Measurements from ENCODE around the gene ANKRD40.

ANKRD40 gene

DNA sequence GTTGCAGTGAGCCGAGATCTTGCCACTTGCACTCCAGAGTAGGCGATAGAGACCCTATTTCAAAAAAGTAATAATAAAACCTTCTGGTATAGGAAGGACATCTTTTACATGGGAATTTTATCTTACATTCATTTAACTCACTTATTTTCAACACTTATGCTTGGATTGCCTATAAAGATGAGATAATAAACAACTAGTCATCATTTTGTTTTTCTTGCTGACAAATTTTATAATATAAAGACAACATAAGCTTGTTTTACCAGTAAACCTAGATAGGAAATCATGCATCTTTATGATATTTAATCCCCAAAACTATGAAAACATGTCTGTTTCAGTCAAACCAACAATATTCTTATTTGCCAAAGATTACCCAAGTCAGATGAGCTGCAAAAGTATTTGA lies 56.1 kb downstream of the ANKRD40 start:
- DNase-seq: no peak

DNA sequence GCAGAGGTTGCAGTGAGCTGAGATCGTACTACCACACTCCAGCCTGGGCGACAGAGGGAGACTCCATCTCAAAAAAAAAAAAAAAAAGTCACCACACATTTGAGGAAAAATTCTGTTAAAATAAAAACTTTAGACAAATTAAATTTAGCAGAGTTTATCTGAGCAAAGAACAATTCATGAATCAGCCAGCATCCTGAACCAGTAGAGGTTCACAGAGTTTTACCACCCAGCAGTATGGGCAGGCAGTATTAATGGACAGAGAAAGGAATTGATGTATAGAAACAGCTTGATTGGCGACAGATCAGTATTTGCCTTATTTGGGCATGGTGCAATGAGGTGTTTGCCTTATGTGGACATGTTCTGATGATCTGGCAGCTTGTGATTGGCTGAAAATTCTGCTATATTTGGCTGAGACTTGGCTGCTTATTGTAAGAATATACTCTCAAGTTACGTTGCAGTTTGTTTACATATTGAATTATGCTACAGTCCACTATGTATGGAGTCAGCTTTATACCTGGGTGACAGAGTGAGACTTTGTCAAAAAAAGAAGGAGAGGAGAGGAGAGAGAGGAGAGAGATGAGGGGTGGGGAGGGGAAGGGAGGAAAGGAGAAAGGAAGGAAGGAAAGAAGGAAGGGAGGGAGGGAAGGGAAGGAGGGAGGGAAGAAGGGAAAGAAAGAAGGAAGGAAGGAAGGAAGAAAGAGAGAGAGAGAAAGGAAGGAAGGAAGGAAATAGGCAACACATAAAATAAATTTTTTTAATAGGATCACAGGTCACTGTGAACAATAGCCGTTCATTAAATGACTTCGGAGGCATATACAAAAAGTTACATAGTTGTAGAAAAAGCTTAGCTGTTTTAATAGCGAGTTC lies 58.4 kb downstream of the ANKRD40 start:
- DNase-seq: no peak

DNA sequence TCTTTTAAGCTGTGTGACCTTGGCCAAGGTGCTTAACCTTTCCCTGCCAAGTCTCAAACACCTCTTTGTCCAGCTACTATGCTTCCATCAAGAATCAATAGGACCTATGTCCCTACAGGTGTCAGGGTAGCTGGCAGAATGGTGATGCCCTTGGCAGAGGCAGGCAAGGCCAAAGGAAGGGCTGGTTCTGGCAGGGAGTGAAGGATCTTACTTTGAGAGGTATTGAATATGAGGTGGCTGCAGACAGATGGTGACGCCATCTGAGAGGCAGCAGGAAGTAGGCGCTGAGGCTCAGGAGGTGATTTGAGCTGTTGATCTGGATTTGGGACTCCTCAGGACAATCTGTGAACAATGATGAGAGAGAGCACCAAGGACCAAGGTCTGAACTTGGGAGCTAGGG lies 60.5 kb downstream of the ANKRD40 start:
- no peak for DNase-seq

DNA sequence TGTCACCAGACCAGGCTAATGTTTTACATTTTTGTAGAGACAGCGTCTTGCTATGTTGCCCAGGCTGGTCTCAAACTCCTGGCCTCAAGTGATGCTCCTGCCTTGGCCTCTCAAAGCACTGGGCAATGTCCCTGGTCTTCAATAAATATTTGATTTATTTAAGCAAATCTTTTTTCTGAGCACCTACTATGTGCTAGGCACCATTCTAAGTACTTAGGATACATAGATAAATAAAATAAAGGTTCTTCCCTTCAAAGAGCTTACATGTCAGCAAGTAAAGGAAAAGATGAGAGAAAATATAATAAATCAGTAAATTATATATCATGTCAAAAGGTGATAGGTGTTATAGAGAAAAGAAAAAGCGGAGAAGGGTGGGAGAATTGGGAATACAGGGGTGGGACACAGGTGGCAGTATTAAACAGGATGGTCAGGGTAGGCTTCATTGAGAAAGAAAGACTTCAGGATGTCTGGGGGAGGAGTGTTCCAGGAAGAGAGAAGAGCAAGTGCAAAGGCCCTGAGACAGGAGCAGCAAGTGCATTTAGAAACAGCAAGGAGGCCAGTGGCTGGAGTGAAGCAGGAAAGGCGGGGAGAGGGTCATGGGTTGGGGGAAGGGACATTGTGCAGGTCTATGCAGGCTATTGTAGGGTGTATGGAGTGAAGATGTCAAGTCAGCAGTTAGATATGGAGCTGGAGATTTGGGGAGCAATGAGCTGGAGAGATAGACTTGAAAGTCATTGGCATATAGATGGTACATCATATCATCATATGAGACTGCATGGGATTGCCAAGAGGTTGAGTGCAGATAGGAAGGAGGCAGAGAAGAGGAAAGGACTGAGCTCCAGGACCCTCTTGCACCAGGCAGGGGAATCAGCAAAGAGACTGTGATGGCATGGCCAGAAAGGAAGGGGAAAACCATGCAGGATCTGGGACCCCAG lies 61.7 kb downstream of the ANKRD40 start:
- DNase-seq: no peak

Measured in amygdala (tissue), 56 donors.